Gastrocnemius medialis (tissue), 4 donors: ENCODE data around the gene BBX. TPM values are rescaled to one million over a fixed set of nuclear protein-coding genes. Genes with fewer than 3 reads are reported as not detected.
A peak's percentile ranks its signal among the peaks of the same experiment; 100 is the strongest.

ENCODE experiments used
- ATAC-seq, 2 donors: fragments of 150-250 bp; one replicate each; pipeline ENCODE4 v1.9.1; 2016
- DNase-seq, 2 donors: peaks; one replicate each; pipeline ENCODE4 v3.0.0-alpha.2; 2019
- H3K27ac ChIP-seq, 4 donors: fragments of 200-600 bp; sonication (generic); 1 replicate in 1 of 4; 2 replicates in 3 of 4; pipeline ENCODE4 v1.5.1; 2016 to 2018; ENCODE audit warnings: mild to moderate bottlenecking in 2 of 4, moderate library complexity in 1 of 4
- H3K27me3 ChIP-seq, 3 donors: fragments of 200-600 bp; sonication (generic) in 2 of 3; 1 replicate in 1 of 3; 2 replicates in 2 of 3; pipeline versions ENCODE4 v1.5.1 to v1.6.0; 2016 to 2019; ENCODE audit warnings: mild to moderate bottlenecking in 1 of 3, moderate library complexity in 1 of 3
- H3K36me3 ChIP-seq, 2 donors: fragments of 200-600 bp; sonication (generic) in 1 of 2; one replicate each; pipeline ENCODE4 v1.5.1; 2017 to 2018
- H3K4me1 ChIP-seq, 2 donors: fragments of 200-600 bp; sonication (generic) in 1 of 2; one replicate each; pipeline ENCODE4 v1.5.1; 2016 to 2017; ENCODE audit warnings: mild to moderate bottlenecking in 2 of 2
- H3K4me3 ChIP-seq, 4 donors: fragments of 200-600 bp; sonication (generic) in 3 of 4; 1 replicate in 1 of 4; 2 replicates in 3 of 4; pipeline ENCODE4 v1.5.1; 2016 to 2019; ENCODE audit warnings: mild to moderate bottlenecking in 2 of 4
- H3K9me3 ChIP-seq, 3 donors: fragments of 200-600 bp; sonication (generic) in 2 of 3; 1 replicate in 1 of 3; 2 replicates in 2 of 3; pipeline ENCODE4 v1.5.1; 2016 to 2019
- POLR2A ChIP-seq, 2 donors: fragments of 450-650 bp; IDR thresholded peaks; one replicate each; pipeline ENCODE4 v1.6.1; 2017; ENCODE audit warnings: antibody characterized with exemption in 2 of 2, mild to moderate bottlenecking in 2 of 2, moderate library complexity in 2 of 2
- in situ Hi-C, 4 donors: fragments of 200-750 bp; cut with MboI; loops; one replicate each; pipeline versions ENCODE4 v1.15.0 to v1.8.0; 2017; ENCODE audit warnings: low sequenced_read_pairs in 4 of 4
- intact Hi-C: fragments of 100-400 bp; cut with DNase I; formaldehyde crosslinking; loops from one replicate; pipeline ENCODE4 v1.15.1; 2023; ENCODE audit warnings: low total_unique reads
- total RNA-seq, 4 donors: library from RNA; depleted of rRNA; stranded (reverse); fragments of >200 nt; gene quantifications; one replicate each; pipeline versions ENCODE4 v1.1.0 to v1.2.3, GENCODE V29; 2016
- TF ChIP-seq, protein P1 (sequence below), 5 experiments: fragments of 450-650 bp in 3 of 5; fragments of 200-600 bp in 2 of 5; sonication (generic) in 2 of 5; IDR thresholded peaks in 4 of 5; conservative IDR thresholded peaks in 1 of 5; 1 replicate in 4 of 5; 2 replicates in 1 of 5; pipeline ENCODE4 v1.5.1; 2016 to 2019; ENCODE audit warnings: antibody characterized with exemption in 5 of 5, mild to moderate bottlenecking in 3 of 5, moderate library complexity in 3 of 5

The BBX gene
- total RNA-seq, 4 donors from 2014 or later: 15.2 to 48.3 (median 20.1) TPM

DNA sequence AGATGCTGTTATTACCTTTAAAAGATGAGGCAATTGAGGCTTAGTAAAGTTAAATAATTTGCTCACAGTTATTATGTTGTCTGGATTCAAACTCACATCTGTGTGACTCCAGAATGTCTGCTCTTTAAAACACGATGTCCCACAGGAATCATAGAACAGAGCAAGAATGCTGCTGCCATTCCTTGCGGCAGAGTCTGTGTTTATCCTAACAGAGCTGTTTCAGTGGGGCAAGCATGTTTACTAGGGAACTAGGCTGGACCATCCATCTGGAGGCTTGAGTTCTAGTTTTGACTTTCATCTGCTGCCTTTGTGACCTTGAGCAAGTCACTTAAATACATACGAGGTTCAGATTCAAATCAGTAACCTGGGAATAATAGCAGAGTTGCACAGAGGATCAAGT, 72.1 kb downstream of the BBX start:
- in situ Hi-C loops: no loop called here
- H3K4me1 ChIP-seq: peaks cover 11 to 18% of the 10 kb centered on the region in 2 donors
- no peaks in the 10 kb centered on the region for H3K36me3 ChIP-seq
- ATAC-seq (no peak), DNase-seq (no peak)
- H3K9me3 ChIP-seq: no peaks in the 10 kb centered on the region
- TF ChIP-seq POLR2A (IDR thresholded peaks at IDR 0.05): no peak
- TF ChIP-seq, protein P1, sequence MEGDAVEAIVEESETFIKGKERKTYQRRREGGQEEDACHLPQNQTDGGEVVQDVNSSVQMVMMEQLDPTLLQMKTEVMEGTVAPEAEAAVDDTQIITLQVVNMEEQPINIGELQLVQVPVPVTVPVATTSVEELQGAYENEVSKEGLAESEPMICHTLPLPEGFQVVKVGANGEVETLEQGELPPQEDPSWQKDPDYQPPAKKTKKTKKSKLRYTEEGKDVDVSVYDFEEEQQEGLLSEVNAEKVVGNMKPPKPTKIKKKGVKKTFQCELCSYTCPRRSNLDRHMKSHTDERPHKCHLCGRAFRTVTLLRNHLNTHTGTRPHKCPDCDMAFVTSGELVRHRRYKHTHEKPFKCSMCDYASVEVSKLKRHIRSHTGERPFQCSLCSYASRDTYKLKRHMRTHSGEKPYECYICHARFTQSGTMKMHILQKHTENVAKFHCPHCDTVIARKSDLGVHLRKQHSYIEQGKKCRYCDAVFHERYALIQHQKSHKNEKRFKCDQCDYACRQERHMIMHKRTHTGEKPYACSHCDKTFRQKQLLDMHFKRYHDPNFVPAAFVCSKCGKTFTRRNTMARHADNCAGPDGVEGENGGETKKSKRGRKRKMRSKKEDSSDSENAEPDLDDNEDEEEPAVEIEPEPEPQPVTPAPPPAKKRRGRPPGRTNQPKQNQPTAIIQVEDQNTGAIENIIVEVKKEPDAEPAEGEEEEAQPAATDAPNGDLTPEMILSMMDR (IDR thresholded peaks at IDR 0.05 in 4 of 5, conservative IDR thresholded peaks at IDR 0.05 in 1 of 5): no peak
- H3K4me3 ChIP-seq: no peak overlapping the region
- H3K27ac ChIP-seq: no peak overlapping the region
- intact Hi-C loops: no loop called here
- no peaks in the 10 kb centered on the region for H3K27me3 ChIP-seq

DNA sequence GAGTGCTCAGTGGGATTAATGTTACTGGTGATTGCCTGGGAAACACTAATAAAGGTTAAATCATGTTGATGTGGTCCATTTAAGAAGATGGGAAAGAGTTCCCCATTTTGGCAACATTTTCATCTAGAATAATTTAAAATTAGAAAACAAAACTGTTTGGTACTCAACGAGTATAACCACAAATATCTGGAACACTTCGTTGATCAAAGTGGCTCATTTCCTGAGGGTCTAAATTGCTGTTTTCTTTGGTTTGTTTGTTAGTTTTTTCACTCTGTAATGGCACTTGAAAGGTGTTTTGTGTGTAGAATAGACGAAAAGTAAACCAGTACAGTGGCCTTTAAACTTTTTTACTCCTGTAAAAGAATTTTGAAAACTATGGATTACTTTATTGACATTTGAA, 73.9 kb downstream of the BBX start:
- no peaks in the 10 kb centered on the region for H3K36me3 ChIP-seq
- intact Hi-C loops: no loop called here

DNA sequence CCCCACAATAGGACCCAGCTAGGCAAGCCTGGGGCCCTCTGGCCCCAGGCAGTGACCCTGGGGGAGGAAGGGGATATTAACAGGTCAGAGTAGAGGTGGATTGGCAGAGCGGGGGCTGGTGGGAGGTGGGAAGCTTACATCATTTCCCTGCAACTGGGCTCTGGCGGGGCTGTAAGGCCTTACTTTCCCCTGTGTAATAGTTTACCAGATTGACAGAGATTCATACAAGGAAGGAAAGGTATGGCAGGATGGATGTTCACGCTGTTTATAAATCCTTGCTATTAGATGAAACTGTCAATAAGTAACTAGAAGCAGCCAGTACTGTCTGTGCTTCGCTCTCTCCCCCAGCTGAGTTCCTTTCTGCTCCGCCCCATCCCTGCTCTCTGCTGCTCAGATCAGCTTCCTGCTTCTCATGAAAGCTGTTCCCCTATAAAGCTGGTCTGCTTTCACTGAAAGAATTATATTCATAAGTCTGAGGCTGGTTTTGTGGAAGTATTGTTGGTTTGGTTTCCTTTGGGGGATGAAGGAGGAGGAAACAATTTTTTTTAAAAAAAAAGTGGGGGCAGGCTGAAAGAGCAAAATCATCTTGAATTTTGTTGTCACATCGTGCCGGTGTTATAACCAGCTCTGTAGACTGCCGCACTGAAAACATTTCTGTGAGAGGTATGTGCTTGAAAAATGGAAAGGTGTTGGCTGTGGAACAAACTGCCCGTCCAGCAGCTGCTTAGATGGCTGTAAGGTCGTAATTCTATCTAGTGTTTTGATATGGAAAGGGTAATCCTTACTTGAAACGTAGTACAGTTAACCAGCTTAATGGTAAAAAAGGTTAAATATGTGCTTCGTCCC, 76.4 kb downstream of the BBX start:
- no peaks in the 10 kb centered on the region for H3K36me3 ChIP-seq
- intact Hi-C loops: no loop called here
- H3K4me1 ChIP-seq: peaks cover 23 to 35% of the 10 kb centered on the region in 2 donors
- TF ChIP-seq, protein P1 (IDR thresholded peaks at IDR 0.05 in 4 of 5, conservative IDR thresholded peaks at IDR 0.05 in 1 of 5): no peak
- TF ChIP-seq POLR2A (IDR thresholded peaks at IDR 0.05): no peak
- H3K27ac ChIP-seq: peak overlapping the region; percentile 32 to 75 (median 67)
- peak overlapping the region; percentile 30 to 53 (median 44) for H3K4me3 ChIP-seq
- DNase-seq (peak; percentile 18 to 19), ATAC-seq (peak; percentile 81 to 86)
- in situ Hi-C loops: no loop called here
- no peaks in the 10 kb centered on the region for H3K27me3 ChIP-seq
- no peaks in the 10 kb centered on the region for H3K9me3 ChIP-seq

More for the DNA sequence above, 73.9 kb downstream of the BBX start:
- TF ChIP-seq, protein P1 (IDR thresholded peaks at IDR 0.05 in 4 of 5, conservative IDR thresholded peaks at IDR 0.05 in 1 of 5): no peak
- TF ChIP-seq POLR2A (IDR thresholded peaks at IDR 0.05): no peak
- no peak for ATAC-seq
- Histone ChIP-seq H3K4me1 (peaks cover 16 to 29% of the 10 kb centered on the region in 2 donors), H3K27me3 (no peaks in the 10 kb centered on the region), H3K4me3 (no peak overlapping the region), H3K9me3 (no peaks in the 10 kb centered on the region), H3K27ac (no peak overlapping the region)
- no peak for DNase-seq
- in situ Hi-C loops: no loop called here

DNA sequence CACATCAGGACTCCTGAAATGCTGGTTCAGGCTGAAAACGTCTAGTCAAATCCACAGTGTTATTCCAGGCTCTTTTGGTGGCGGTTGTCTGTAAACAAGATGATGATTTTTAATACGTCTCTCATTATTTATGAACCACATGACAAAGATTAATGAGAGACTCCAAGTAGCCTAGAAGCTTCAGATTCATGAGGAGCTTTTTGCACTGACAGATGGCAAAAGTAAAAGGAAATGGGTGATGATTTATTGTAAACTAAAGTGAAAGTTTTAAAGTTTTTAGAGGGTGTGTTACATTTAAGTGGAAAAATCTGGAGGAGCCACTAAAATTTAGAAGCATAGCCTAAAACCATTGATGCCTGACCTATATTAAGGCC, 77.0 kb downstream of the BBX start:
- intact Hi-C loops (no loop called here), in situ Hi-C loops (no loop called here)
- Histone ChIP-seq H3K4me1 (peaks cover 30 to 38% of the 10 kb centered on the region in 2 donors), H3K27ac (peak overlapping the region; percentile 32 to 75 (median 67)), H3K27me3 (no peaks in the 10 kb centered on the region), H3K9me3 (no peaks in the 10 kb centered on the region), H3K36me3 (no peaks in the 10 kb centered on the region), H3K4me3 (peak overlapping the region; percentile 30 to 53 (median 44))
- DNase-seq (no peak), ATAC-seq (no peak)
- no peak for TF ChIP-seq POLR2A (IDR thresholded peaks at IDR 0.05)
- TF ChIP-seq, protein P1 (IDR thresholded peaks at IDR 0.05 in 4 of 5, conservative IDR thresholded peaks at IDR 0.05 in 1 of 5): no peak
